Activated T-cell treated with anti-CD3 and anti-CD28 coated beads for 1 hour (primary cell): ENCODE measurements around the gene CDH4.
"Not testable (repeated sequence)": the region's sequence is repeated elsewhere in the genome, so short reads cannot be mapped to it uniquely, and the experiment has no call there.

Experiments
- DNase-seq: peaks from one replicate; pipeline ENCODE4 v3.0.0-alpha.2; 2020; ENCODE audit warnings: low read depth

The CDH4 gene

DNA sequence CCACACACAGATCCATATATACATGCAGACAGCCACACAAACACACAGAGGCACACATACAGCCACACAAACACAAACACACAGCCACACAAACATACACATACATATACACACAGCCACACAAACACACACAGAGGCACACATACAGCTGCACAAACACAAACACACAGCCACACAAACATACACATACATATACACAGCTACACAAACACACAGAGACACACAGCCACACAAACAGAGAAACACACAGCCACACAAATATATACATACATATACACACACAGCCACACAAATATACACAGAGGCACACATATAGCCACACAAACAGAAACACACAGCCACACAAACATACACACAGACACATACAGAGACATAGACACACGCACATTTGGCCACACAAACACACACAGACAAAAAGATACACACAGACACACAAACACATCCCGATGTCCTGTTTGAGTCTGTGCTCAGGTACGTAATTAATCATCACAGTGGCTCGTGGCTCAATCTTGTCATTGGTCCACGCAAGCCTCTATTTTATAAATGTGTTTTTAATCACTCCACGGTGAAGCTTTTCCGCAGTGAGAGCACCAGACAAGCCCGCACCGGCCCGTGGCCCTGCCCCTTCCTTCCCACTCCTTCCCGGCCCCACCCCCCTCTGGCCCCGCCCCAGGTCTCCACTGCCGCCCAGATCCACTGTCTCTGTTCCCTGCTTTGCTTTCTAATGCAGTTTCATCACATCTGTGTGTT, 135.3 kb downstream of the CDH4 start:
- DNase-seq, result no peak

DNA sequence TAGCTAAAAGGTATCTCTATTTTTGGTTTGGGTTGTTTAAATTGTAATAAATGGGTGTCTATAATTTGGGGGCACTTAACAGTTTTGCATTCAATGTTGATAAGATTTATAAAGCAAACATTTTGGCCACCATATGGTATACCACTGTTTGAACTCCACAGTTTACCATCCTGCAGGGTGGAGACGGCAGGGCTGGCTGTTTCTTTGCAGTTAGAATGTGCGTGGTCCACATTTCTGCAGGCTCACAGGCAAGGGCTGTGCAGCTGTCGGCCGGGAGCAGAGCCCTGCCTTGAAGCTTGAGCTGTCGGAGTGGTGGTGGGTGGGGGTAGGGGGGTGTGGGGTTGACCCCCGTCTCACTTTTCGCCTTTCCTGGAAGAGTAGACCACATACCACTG, 135.9 kb downstream of the CDH4 start:
- no peak for DNase-seq

DNA sequence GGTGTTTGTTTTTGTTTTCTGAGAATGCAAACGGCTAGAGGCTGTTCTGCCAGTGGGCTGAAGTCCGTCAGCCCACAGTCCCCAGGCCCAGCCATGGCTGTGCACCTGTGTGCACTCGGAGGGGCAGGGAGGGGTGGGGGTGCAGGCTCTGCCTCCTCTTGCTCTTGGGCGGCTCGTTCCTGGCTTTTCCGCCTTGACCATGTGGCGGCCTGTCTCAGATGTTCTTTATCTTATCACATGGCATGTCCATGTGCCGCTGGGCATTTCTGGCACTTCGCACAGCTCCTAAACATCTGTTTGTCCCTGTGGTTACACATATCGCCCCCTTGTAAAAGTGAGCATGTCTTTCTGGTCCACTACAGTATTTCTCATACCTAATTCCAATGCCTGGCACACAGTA, 137.0 kb downstream of the CDH4 start:
- no peak for DNase-seq

DNA sequence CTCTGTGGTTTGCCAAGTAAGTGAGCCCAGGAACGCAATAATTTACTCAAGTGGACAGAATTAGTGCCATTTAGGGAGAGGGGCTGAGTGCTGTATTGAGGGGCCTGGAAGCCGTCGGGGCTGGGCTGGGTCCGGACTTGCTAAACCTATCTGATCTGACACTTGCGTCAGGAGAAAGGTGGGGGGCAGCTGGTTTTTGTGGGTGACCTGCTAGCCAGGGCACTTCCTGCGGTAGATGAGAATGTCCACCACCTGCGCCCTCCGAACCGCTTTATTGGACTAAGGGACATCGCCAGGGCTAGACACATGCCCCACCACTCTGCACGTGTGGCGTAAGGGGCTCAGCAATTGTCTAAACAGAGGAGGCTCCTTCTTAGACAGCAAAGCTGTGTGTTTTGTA, 139.1 kb downstream of the CDH4 start:
- DNase-seq, result no peak

DNA sequence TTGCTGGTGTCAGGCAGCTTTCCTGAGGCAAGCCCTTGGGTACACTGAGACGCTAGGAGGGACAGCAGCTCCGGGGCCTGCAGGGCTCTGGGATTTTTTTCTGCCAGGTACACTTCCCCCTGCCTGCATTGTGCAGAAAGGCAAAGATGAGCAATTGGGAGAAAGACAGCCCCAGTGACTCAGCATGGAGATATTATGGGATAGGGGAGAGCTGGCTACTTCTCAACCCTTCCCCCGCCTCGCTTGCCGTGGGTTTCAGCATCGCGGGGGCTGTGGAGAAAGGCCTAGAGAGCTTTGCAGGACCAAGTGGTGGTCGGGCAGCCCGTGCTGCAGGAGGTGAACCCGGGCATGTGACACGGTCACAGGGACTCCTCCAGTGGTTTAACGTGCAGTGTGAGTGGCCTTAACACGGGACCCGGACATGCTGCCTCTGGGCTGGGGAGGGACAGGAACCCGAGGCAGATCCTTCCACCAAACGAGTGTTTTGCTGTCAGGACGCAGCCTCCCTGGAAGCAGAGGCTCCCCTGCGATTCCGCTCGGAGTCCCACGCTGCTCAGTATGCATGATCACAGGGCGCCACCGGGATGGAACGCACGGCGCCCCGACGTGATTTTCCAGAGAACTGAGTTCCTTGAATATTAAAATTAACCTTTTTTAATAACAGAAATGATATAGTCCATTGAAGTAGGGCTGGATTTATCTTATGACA, 139.9 kb downstream of the CDH4 start:
- no peak for DNase-seq

DNA sequence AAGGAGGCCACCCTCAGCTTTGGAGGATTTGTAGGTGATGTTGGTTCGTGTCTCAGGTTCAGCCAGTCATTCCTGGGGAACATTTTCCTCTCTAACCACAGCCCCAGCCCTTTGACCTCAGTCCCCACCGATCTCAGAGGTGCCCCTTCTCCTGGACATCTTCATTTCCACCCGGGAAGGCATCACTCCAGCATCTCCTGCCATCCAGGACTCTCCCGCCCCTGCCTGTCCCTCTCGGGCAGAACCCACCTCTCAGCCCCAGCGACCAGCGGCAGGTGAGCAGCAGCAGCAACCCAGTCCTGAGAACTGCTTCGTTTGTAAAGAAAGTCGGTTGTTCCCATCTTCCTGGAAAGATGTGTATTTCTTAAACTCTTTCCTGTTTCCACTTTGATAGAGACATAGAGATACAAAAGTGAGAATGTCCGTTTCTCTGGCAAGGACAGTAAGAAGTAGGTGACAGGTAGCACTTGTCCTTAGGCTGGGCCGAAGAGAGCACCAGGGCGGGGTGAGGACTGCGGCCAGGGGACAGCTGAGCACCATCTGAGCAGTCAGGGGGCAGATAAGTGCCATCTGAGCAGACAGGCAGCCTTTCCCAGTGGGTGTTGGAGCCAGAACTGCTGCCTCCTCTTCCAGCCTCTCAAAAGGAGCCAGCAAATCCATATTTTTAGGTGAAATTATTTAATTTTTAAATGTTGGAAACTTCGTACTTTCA, 142.2 kb downstream of the CDH4 start:
- no peak for DNase-seq

DNA sequence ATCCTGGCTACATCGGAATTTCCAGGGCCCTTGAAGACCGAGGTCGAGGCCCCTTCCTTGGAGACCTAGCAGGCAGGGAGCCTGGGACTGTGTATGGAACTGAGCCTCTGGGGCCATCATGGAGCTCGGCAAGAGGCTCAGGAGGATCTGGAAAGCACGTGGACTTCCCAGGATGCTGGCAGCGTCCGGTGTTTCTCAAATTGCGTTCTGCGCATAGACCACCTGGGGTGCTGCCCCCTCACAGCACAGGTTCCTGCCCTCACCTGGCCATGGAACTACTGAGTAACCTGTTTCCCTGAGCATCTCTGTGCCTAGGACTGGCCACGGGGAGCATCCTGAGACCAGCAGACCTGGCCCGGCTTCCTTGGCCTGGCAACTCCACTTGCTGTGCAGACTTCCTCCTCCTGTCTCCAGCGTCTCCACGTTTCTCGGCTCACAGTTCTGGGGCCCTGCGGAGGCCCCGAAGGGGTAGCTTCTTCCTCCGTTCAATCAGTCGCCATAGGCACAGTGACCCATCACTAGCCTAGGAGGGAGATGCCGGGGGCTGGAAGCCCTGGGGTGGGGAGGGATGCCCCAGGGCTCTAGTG, 144.3 kb downstream of the CDH4 start:
- no peak for DNase-seq

DNA sequence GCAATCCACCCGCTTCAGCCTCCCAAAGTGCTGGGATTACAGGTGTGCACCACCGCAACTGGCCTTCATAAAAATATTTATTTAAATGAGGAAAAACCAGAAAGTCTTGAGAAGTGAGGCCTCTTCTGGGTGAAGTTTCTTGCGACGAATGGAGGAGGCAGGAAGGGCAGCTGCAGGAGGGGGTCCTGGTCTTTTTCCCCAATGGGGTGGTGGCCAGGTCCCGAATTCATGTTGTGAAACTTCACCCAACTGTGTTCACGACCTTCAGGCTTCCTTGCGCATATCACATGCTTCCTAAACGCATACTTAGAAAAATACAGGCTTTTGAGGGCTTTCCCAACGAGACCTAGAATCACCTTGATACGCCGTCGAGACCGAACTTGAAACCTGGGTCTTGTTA, 145.1 kb downstream of the CDH4 start:
- no peak for DNase-seq

DNA sequence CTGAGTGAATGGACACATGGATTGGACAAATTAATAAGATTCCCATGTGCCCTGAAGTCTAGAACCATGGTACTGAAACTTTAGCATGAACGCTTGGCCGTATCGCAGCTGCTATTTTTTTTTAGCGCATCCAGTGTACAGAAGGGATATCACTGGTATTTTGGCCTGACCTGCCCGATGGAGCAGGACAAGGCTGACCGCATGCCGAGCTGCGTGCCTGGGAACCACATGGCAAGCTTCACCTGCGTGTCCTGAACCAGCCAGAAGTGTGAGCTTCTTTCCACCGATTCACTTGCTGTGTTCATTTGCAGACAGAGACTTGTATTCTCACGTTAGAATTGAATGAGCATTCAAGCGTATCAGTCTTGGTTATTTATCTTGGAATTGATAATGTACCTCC, 145.7 kb downstream of the CDH4 start:
- no peak for DNase-seq

DNA sequence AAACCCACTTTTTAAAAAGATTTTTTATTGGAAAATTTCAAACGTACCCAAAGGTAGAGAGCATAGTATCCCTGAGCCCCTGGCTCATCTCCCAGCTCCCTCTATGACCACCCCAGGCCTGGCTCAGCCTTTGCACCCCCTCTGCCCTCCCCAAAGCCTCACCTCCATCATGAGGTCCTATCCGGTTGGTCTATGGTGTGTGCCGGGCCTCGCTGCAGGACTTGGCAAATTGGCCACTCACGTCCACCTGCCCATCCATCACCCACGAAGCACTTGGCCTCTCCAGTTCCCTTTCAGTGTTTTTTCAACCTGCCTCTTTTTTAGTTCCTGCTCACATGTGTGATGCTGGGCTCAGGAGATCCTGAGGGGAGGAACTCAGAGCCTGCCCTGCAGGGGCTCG, 147.4 kb downstream of the CDH4 start:
- DNase-seq, result no peak

DNA sequence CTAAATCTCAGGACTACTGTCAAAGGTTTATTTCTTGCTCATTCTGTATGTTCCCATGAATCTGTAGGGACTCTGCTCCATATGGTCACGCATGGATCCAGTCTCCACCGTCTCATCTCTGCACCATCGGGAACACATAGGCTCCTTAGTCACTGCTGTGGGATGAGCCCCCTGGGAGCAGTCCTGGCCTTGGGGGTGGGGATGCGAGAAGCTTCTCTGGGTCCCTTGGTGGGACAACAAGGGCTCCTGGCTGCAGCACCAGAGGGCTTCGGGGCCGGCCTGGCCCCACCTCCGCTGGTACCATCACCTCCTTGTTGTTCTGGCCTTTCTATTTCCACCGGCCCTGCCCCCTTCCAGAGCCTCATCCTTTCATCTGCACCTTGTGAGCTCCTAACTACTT, 148.4 kb downstream of the CDH4 start:
- no peak for DNase-seq

DNA sequence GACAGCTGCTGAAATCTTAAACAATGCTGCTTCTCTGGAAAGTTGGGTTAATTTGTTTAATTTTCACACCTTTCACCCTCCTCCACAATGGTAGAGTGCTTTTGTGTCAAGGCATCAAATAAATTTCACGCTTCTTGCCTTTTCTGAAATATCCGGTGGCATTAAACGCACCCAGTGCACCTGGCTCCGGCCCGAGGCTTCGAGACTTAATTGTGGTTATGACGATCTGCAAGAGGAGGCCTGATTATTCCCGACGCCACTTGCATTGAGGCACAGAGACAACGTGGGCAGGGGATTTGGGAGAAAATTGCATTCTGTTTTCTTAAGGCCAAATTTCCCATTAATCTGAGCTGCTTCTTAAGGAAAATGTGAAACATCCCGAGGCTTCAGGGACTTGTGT, 152.2 kb downstream of the CDH4 start:
- no peak for DNase-seq

DNA sequence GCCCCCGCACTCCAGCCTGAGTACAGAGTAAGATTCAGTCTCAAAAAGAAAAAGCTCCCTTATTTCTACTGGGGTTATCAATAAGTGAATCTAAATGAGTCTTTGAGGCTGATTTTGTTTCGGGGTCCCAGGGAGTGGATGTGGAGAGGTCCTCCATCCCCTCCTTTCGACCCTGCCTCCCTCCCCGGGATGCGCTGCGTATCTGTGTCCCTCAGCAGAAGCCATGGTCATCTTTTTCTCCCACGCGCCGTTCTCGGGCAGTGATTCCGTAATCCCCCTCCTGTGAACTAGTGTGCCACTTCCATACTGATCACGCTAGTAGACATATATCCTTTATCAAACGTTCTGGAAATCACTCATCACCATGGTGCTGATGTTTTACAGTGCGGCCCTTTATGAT, 152.9 kb downstream of the CDH4 start:
- DNase-seq, result no peak

DNA sequence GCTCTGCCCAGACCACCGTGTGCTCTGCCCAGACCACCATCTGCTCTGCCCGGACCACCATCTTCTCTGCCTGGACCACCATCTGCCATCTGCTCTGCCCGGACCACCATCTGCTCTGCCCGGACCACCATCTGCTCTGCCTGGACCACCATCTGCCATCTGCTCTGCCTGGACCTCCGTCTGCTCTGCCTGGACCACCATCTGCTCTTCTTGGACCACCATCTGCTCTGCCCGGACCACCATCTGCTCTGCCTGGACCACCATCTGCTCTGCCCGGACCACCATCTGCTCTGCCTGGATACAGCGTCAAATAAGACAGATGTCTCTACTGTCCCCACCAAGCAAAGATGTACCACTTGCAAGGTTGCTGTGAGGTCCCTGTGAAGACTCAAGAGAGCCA, 154.7 kb downstream of the CDH4 start:
- not testable (repeated sequence) for DNase-seq

DNA sequence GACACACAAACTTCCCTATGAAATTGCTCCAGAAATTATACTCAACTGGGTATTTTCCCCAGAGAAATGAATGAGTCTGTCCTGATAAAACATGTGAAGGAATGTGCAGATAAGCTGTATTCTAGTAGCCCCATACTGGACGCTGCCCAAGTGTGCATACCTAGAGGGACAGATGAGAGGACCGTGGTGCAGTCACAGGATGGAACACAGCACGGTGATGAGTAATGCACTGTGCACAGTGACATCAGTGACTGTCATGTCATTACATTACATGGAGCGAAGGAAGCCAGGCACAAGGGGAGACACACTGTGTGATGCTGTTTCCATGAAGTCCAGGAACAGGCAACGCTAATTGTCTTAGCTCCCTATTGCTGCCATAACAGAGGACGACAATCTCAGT, 155.5 kb downstream of the CDH4 start:
- no peak for DNase-seq

DNA sequence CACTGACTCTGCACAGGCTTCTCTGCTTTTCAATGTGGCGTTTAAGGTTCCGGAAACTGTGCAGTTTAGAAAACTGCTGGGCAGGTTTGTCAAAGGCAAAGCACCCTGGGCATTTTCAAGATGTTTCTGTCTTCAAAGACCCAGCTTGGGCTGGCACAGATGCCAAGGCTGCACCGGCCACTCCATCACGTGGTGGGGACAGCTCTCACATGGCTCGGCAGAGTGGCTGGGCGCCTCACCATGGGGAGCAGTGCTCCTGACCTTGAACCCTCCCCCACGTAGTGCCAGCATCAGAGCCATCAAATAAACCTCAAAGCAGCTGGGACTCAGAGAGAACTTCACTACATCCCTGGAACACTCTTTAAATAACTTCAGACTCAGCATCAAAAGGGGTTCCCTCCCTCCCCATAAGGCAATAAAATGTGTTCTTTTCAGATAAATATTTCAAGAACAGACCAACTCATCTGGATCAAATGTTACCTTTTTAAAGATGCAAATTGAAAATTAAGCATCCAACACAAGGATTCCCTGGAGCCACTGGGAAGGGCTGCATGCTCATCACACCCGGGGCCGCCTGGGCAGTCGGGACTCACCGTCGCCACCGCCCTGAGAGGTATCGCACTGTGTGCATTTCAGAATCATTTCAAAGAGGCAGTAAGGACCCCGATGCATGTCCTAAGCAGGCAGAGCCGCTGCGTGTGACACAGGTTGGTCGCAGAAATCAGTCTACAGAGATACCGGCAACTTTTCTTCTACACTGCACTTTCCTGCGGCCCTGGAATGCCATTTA, 157.1 kb downstream of the CDH4 start:
- DNase-seq, result no peak

DNA sequence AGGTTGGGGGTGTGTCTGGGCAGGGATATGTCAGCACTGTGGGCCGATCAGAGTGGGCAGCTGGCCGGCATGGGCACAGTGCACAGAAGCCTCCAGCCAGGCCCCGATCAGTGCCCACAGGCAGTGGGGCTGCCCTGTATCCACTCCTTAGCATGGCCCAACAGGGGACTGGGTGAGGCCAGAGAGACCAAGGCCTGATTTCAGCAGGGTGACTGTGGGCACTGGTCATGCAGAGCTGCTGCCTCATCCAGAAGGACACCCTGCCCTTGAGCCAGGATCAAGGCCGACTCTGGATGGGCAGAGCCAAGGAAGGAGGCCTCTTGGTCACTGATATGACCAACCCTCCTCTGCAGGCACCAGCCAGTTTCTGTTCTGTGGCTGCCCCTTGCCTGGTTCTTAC, 159.7 kb downstream of the CDH4 start:
- no peak for DNase-seq

DNA sequence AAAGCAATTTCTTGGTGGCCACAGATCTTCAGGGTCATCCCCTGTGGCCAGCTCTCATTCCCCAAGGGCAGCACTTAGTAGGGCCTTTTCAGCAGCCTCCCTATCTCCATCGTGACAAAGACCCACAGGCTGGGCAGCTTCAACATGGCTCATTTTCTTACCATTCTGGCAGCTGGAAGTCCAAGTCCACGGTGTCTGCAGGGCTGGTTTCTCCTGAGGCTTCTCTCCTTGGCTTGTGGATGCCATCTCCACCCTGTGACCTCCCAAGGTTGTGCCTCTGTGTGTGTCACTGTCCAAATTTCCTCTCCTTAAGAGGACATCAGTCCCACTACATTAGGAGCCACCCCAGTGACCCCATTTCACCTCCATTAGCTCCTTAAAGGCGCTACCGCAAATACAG, 161.7 kb downstream of the CDH4 start:
- no peak for DNase-seq

DNA sequence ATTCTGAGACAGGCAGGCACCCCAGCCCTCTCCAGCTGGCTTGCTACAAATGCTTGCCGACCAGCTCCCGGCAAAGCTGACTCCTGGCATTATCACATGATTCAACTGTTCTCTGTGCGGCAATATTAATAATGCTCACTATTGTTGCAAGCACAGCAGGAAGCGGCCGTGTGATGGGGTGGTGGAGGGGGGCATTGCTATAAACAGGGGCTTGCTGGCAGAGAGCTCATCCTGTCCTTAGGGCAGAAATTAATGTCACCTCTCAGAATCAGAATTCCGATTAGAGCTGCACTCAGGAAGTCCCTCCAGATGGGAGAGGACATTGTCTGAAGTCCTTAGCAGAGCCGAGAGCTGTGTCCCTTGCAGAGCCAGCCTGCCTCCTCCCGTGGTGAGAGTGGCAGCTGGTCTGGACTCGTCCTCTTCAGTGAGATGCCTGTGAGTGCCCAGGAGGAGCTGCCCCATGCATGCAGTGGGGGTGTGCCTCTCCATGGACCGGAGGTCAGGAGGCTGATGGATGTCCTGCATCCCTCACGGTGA, 162.5 kb downstream of the CDH4 start:
- DNase-seq, result no peak

DNA sequence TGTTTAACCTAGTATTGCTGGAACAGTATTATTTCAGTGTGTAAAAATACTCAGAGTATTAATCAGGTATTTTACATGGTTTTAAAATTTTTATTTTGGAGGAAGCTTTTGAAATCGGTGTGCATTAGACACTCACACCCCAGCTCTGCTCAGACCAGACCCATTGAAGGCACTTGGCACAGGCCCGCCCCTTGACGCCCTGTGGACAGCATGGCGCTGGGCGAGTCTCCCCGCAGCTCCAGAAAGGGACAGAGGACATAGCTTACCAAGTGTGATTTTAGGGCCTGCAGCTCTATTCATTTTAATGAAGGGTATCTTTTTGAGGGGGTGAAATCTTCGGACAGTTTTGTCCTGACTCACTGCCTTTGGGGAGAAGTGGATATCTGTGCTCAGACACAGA, 164.5 kb downstream of the CDH4 start:
- DNase-seq, result no peak

DNA sequence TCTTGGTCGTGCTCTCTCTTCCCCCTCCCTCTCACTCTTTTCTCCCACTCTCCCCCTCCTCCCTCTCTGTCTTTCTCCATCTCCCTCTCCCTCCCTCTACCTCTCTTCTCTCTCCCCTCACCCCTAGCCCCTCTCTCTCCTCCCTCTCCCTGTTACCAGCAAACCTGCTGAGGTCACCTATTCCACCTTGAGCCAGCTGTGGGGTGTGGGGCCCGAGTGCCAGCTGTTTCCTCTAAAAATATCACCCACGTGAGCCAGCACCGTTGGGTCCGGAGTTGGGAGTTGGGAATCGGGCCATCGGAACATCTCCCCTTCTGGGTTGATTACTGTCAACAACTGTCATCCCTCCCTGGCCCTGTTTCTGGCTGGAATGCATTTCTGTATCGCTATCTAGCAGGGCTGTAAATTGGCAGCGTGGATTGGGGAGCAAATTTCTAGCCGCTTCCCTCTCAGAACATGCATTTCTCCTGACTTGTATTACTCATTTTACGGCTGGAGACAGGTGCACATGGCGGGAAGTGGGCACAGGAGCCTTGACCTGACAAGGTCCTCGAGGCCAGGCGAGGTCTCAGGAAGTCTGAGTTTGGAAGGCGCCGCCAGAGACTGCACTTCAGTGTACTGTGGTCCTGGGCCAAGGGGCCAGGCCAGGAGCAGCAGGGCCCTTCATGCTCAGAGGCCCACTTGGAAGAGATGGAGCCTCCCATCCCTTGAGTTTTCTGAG, 165.3 kb downstream of the CDH4 start:
- no peak for DNase-seq
